Thyroid gland (tissue), 4 donors: ENCODE results near the gene SUGCT.

ENCODE experiments used
- POLR2A ChIP-seq, 2 donors: fragments of 450-650 bp; IDR thresholded peaks; one replicate each; pipeline ENCODE4 v1.6.1; 2017; ENCODE audit warnings: antibody characterized with exemption in 2 of 2, mild to moderate bottlenecking in 2 of 2, moderate library complexity in 1 of 2
- TF ChIP-seq, protein P1 (sequence below), 6 experiments: fragments of 200-600 bp in 3 of 6; fragments of 450-650 bp in 3 of 6; sonication (generic) in 3 of 6; IDR thresholded peaks; one replicate each; pipeline ENCODE4 v1.5.1; 2016 to 2019; ENCODE audit warnings: antibody characterized with exemption in 6 of 6, mild to moderate bottlenecking in 2 of 6, inconsistent platforms in 1 of 6, moderate library complexity in 1 of 6

- TF ChIP-seq, protein P1, sequence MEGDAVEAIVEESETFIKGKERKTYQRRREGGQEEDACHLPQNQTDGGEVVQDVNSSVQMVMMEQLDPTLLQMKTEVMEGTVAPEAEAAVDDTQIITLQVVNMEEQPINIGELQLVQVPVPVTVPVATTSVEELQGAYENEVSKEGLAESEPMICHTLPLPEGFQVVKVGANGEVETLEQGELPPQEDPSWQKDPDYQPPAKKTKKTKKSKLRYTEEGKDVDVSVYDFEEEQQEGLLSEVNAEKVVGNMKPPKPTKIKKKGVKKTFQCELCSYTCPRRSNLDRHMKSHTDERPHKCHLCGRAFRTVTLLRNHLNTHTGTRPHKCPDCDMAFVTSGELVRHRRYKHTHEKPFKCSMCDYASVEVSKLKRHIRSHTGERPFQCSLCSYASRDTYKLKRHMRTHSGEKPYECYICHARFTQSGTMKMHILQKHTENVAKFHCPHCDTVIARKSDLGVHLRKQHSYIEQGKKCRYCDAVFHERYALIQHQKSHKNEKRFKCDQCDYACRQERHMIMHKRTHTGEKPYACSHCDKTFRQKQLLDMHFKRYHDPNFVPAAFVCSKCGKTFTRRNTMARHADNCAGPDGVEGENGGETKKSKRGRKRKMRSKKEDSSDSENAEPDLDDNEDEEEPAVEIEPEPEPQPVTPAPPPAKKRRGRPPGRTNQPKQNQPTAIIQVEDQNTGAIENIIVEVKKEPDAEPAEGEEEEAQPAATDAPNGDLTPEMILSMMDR (IDR thresholded peaks at IDR 0.05) = no peak
- no peak for TF ChIP-seq POLR2A (IDR thresholded peaks at IDR 0.05)
Observed at GRCh38 chr7:40432046-40432445, 297.2 kb downstream of the SUGCT start.
